Spleen (tissue), 11 donors: ENCODE results near the gene APRT. TPM values are rescaled to one million over a fixed set of nuclear protein-coding genes. Genes with fewer than 3 reads are reported as not detected.

ENCODE experiments used
- DNase-seq: peaks from one replicate; pipeline ENCODE4 v3.0.0-alpha.2; 2020
- H3K27ac ChIP-seq, 8 donors: fragments of 200-600 bp; sonication (generic) in 7 of 8; 1 replicate in 4 of 8; 2 replicates in 4 of 8; pipeline versions ENCODE4 v1.5.0 to v1.8.0; 2016 to 2021; ENCODE audit warnings: inconsistent platforms in 4 of 8, mild to moderate bottlenecking in 4 of 8, moderate library complexity in 1 of 8
- H3K27me3 ChIP-seq, 7 donors: fragments of 200-600 bp; sonication (generic) in 6 of 7; replicated peaks in 1 of 7; 1 replicate in 4 of 7; 2 replicates in 3 of 7; pipeline versions ENCODE4 v1.5.0 to v1.8.0; 2016 to 2021; ENCODE audit warnings: inconsistent platforms in 3 of 7, mild to moderate bottlenecking in 1 of 7
- H3K36me3 ChIP-seq, 6 donors: fragments of 200-600 bp; sonication (generic) in 5 of 6; 1 replicate in 4 of 6; 2 replicates in 2 of 6; pipeline versions ENCODE4 v1.5.0 to v1.8.0; 2016 to 2021; ENCODE audit warnings: inconsistent platforms in 2 of 6
- H3K4me1 ChIP-seq, 6 donors: fragments of 200-600 bp; sonication (generic) in 5 of 6; 1 replicate in 3 of 6; 2 replicates in 3 of 6; pipeline versions ENCODE4 v1.5.0 to v1.8.0; 2016 to 2021; ENCODE audit warnings: inconsistent platforms in 3 of 6
- H3K4me3 ChIP-seq, 8 donors: fragments of 200-600 bp; sonication (generic) in 7 of 8; 1 replicate in 4 of 8; 2 replicates in 4 of 8; pipeline versions ENCODE4 v1.5.0 to v1.8.0; 2016 to 2021; ENCODE audit warnings: inconsistent platforms in 4 of 8, mild to moderate bottlenecking in 4 of 8, moderate library complexity in 2 of 8
- H3K9me3 ChIP-seq, 8 donors: fragments of 200-600 bp; sonication (generic) in 7 of 8; 1 replicate in 4 of 8; 2 replicates in 4 of 8; pipeline versions ENCODE4 v1.5.0 to v1.8.0; 2016 to 2021; ENCODE audit warnings: inconsistent platforms in 4 of 8
- POLR2A ChIP-seq, 3 donors: fragments of 450-650 bp; IDR thresholded peaks; one replicate each; pipeline ENCODE4 v1.5.1; 2017; ENCODE audit warnings: antibody characterized with exemption in 3 of 3, mild to moderate bottlenecking in 1 of 3
- POLR2AphosphoS5 ChIP-seq, 3 donors: sonication (generic); formaldehyde crosslinking; IDR thresholded peaks; one replicate each; pipeline ENCODE4 v1.5.1; 2017; ENCODE audit warnings: antibody characterized with exemption in 3 of 3
- WGBS, 5 donors: extraction: QIAGEN DNeasy Blood & Tissue Kit in 3 of 5; methylation state at CpG; one replicate each; pipeline versions ENCODE4 v1.1.5 to v1.1.7; 2013 to 2018; 5-methylcytosine and 5-hydroxymethylcytosine counted together
- intact Hi-C: fragments of 100-400 bp; cut with DNase I; formaldehyde crosslinking; loops from one replicate; pipeline ENCODE4 v1.15.0; 2023; ENCODE audit warnings: low total_unique reads
- polyA plus RNA-seq, 3 donors: library from polyadenylated mRNA; stranded (reverse); fragments of 200-250 nt; gene quantifications; one replicate each; pipeline ENCODE4 v1.2.1, GENCODE V29; 2013
- total RNA-seq, 7 donors: library from RNA; depleted of rRNA in 3 of 7; stranded (reverse); fragments of >200 nt in 3 of 7; fragmentation: NEBNext Ultra II Directional in 4 of 7; extraction: Animal tissue kit (Norgen Biotek cat#: 25700) in 4 of 7; gene quantifications; one replicate each; pipeline versions ENCODE4 v1.1.0 to v1.2.1, GENCODE V29; 2016 to 2021
- TF ChIP-seq, protein P1 (sequence below), 11 experiments: fragments of 200-600 bp in 7 of 11; fragments of 450-650 bp in 4 of 11; sonication (generic) in 4 of 11; IDR thresholded peaks in 8 of 11; conservative IDR thresholded peaks in 3 of 11; 1 replicate in 7 of 11; 2 replicates in 4 of 11; pipeline versions ENCODE4 v1.4.0 to v1.8.0; 2016 to 2021; ENCODE audit warnings: antibody characterized with exemption in 11 of 11, inconsistent platforms in 4 of 11, mild to moderate bottlenecking in 1 of 11
- donor health status: healthy with polysubstance abuse.
- donor health status: DM: no; HTN: no; CAD: no; lungs with moderate emphysema.
- donor health status: DM: no; HTN: no; CAD: no.
- donor health status: Bipolar disorder and iron deficiency.
- donor health status: healthy.
- donor health status: DM: no; HTN: no; CAD: no.
- donor health status: DM: yes; HTN: yes; CAD: no.

Gene APRT
- total and polyA plus RNA-seq, 10 donors, result 84.1 to 259 (median 102) TPM

DNA sequence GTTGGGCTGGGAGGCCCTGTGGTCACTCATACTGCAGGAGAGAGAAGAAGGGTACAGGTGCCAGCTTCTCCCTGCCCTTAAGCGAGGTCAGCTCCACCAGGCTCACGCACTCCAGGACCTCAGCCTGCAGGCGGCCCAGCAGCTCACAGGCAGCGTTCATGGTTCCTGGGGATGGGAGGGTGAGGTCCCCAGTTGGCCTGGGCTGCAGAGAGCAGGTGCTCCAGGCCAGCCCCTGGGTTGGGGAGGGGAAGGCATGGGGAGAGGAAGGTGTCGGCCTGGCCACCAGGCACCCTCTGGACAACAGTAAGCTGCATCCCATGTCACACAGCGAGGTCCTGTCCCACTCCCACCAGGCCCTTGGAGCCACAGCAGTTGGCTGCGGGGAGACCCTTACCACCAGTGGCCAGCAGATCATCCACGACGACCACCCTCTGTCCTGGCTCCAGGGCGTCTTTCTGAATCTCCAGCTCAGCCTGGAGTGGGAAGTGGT is 2.0 kb downstream of the APRT start:
- Histone ChIP-seq H3K27me3 (peaks cover 0 to under 1% (median 0%) of the 10 kb centered on the region in 7 donors), H3K36me3 (peaks cover 0 to 49% (median 24%) of the 10 kb centered on the region in 6 donors), H3K9me3 (no peaks in the 10 kb centered on the region), H3K4me3 (peak overlapping the region in 2 of 8 donors; percentile 92 to 95), H3K27ac (peak overlapping the region in 3 of 8 donors; percentile 93 to 96 (median 96)), H3K4me1 (peaks cover 17 to 62% (median 41%) of the 10 kb centered on the region in 6 donors)
- intact Hi-C loops, result loop anchor here (5.0 kb wide), 1 partner anchor 48 kb away; the partner anchor contains the start of genes GALNS and TRAPPC2L
- 75 to 91% (median 86%) methylated on average over 8 to 10 of the region's 10 CpGs for WGBS, 5 donors
- no peak for TF ChIP-seq POLR2A (IDR thresholded peaks at IDR 0.05)
- TF ChIP-seq POLR2AphosphoS5 (IDR thresholded peaks at IDR 0.05), result peak in 1 of 3 donors; percentile 50
- TF ChIP-seq, protein P1, sequence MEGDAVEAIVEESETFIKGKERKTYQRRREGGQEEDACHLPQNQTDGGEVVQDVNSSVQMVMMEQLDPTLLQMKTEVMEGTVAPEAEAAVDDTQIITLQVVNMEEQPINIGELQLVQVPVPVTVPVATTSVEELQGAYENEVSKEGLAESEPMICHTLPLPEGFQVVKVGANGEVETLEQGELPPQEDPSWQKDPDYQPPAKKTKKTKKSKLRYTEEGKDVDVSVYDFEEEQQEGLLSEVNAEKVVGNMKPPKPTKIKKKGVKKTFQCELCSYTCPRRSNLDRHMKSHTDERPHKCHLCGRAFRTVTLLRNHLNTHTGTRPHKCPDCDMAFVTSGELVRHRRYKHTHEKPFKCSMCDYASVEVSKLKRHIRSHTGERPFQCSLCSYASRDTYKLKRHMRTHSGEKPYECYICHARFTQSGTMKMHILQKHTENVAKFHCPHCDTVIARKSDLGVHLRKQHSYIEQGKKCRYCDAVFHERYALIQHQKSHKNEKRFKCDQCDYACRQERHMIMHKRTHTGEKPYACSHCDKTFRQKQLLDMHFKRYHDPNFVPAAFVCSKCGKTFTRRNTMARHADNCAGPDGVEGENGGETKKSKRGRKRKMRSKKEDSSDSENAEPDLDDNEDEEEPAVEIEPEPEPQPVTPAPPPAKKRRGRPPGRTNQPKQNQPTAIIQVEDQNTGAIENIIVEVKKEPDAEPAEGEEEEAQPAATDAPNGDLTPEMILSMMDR (IDR thresholded peaks at IDR 0.05 in 8 of 11, conservative IDR thresholded peaks at IDR 0.05 in 3 of 11), result no peak
- DNase-seq, result no peak

GRCh38 chr16:88809068-88809675 is 2.6 kb downstream of the APRT start:
- intact Hi-C loops, result no loop called here
- H3K9me3 ChIP-seq, result no peaks in the 10 kb centered on the region

DNA sequence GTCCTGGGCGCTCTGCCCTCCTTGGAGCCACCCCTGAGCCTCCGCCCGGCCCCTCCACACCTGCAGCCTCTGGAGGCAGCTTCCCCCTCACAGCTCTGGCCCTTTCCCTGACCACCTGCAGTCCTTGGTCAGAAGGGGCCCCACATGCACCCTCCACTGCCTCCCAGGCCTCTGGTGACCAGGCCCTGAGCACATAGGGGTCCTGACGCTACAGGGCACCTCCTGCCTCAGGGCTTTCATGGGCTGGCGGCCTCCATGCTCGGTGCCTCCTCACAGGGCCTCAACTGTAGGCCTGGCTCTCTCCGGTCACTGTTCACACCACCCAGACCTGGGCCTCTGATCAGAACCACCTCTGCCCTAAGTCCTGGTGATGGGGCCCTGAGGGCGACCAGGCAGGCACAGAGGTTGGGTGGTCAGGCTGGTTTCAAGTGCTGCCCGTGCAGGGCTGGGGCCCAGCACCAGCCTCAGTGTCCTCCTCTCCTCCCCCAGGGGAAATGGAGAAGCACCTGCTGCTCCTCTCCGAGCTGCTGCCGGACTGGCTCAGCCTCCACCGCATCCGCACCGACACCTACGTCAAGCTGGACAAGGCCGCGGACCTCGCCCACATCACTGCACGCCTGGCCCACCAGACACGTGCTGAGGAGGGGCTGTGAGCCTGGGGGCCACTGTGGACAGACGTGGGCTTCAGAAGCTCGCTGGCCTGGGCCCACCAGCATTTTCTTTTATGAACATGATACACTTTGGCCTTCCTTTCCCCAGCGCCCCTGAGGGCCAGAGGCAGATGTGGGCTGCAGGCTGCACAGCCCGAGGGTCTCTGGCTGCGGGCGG is 3.9 kb downstream of the APRT start:
- 89 to 93% (median 90%) methylated on average over 20 to 26 of the region's 26 CpGs for WGBS, 5 donors
- no peak for DNase-seq
- no peak overlapping the region for H3K4me3 ChIP-seq
- H3K27ac ChIP-seq, result no peak overlapping the region
- TF ChIP-seq POLR2A (IDR thresholded peaks at IDR 0.05), result no peak
- peak in 2 of 3 donors; percentile 8 to 63 for TF ChIP-seq POLR2AphosphoS5 (IDR thresholded peaks at IDR 0.05)
- no peaks in the 10 kb centered on the region for H3K9me3 ChIP-seq
- intact Hi-C loops, result no loop called here
- H3K27me3 ChIP-seq, result peaks cover 0 to 10% (median 0%) of the 10 kb centered on the region in 7 donors
- H3K36me3 ChIP-seq, result peaks cover 0 to 49% (median 24%) of the 10 kb centered on the region in 6 donors
- peaks cover 22 to 70% (median 49%) of the 10 kb centered on the region in 6 donors for H3K4me1 ChIP-seq

More at GRCh38 chr16:88809068-88809675, 2.6 kb downstream of the APRT start:
- peaks cover 21 to 67% (median 47%) of the 10 kb centered on the region in 6 donors for H3K4me1 ChIP-seq
- DNase-seq, result no peak
- 80 to 94% (median 87%) methylated on average over 9 to 10 of the region's 10 CpGs for WGBS, 5 donors
- H3K36me3 ChIP-seq, result peaks cover 0 to 49% (median 24%) of the 10 kb centered on the region in 6 donors
- H3K4me3 ChIP-seq, result no peak overlapping the region
- peak overlapping the region in 1 of 8 donors; percentile 96 for H3K27ac ChIP-seq
- peaks cover 0 to 6% (median 0%) of the 10 kb centered on the region in 7 donors for H3K27me3 ChIP-seq
- TF ChIP-seq POLR2AphosphoS5 (IDR thresholded peaks at IDR 0.05) (no peak), POLR2A (IDR thresholded peaks at IDR 0.05) (no peak)
- TF ChIP-seq, protein P1 (IDR thresholded peaks at IDR 0.05 in 8 of 11, conservative IDR thresholded peaks at IDR 0.05 in 3 of 11), result no peak

GRCh38 chr16:88807142-88807625 is 4.5 kb downstream of the APRT start:
- no peaks in the 10 kb centered on the region for H3K9me3 ChIP-seq
- peaks cover 0 to 49% (median 24%) of the 10 kb centered on the region in 6 donors for H3K36me3 ChIP-seq
- intact Hi-C loops, result no loop called here
- 93 to 95% (median 95%) methylated on average over 18 to 24 of the region's 24 CpGs for WGBS, 5 donors
- no peak overlapping the region for H3K27ac ChIP-seq
- peaks cover 18 to 70% (median 49%) of the 10 kb centered on the region in 6 donors for H3K4me1 ChIP-seq
- TF ChIP-seq POLR2AphosphoS5 (IDR thresholded peaks at IDR 0.05), result peak in 2 of 3 donors; percentile 32 to 62
- TF ChIP-seq, protein P1 (IDR thresholded peaks at IDR 0.05 in 8 of 11, conservative IDR thresholded peaks at IDR 0.05 in 3 of 11), result no peak
- DNase-seq, result no peak
- peaks cover 0 to 10% (median 0%) of the 10 kb centered on the region in 7 donors for H3K27me3 ChIP-seq
- H3K4me3 ChIP-seq, result no peak overlapping the region
